ENCODE measurements around the gene TTC7B.

The TTC7B gene

DNA sequence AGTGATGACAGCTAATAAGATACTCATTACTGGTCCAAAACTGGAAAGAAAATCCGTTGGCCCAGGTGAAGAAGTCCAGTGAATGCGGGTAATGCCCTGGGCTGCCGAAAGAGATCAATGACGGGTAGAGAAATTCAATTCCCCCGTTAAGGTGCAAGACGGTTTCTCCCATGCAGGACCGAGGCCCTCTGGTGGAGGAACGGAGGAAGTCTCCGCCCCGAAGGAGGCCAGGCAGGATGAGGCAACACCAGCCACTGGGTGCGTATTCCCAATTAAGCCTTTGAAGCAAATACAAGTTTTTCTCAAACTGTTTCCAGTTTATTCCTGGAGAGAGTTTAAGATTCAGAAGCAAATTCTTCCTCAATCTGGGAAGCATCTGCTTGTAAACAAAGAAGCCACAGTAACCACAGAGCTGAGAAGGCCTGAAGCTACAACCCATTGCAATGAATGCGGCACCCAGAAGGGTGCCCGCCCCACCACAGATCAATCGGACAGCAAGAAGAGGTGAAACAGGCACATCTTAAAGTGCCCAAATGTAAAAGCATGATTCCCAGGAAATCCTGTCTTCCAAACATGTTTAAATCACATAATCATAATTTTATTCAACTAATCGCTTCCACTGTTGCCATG, 118.5 kb downstream of the TTC7B start:
- H3K4me3 ChIP-seq (ENCODE audit: low read depth, low read length) = no peak overlapping the region
- TF ChIP-seq, protein P1, sequence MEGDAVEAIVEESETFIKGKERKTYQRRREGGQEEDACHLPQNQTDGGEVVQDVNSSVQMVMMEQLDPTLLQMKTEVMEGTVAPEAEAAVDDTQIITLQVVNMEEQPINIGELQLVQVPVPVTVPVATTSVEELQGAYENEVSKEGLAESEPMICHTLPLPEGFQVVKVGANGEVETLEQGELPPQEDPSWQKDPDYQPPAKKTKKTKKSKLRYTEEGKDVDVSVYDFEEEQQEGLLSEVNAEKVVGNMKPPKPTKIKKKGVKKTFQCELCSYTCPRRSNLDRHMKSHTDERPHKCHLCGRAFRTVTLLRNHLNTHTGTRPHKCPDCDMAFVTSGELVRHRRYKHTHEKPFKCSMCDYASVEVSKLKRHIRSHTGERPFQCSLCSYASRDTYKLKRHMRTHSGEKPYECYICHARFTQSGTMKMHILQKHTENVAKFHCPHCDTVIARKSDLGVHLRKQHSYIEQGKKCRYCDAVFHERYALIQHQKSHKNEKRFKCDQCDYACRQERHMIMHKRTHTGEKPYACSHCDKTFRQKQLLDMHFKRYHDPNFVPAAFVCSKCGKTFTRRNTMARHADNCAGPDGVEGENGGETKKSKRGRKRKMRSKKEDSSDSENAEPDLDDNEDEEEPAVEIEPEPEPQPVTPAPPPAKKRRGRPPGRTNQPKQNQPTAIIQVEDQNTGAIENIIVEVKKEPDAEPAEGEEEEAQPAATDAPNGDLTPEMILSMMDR (IDR thresholded peaks at IDR 0.05; ENCODE audit: borderline replicate concordance, insufficient read depth, low read depth, low read length) = peak; percentile 94

DNA sequence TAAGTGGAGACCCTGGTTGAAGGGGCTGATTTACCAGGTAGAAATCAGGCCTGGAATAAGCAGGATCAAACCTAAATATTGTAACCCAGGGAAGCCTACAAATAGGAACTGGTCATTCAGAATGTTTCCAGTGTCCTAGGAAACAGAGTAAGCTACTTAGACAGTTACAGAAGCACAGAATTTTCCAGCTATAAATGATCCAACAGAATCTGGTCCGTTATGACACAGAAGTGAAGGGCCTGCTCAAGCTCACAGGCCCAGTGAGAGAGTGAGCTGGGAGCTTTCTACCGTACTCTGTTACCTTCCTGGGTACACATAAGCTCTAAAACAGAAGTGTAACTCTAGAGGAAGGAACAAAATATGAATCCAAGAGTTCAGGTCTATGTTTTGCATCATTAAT, 119.1 kb downstream of the TTC7B start:
- TF ChIP-seq, protein P1 (IDR thresholded peaks at IDR 0.05; ENCODE audit: borderline replicate concordance, insufficient read depth, low read depth, low read length) = no peak
- H3K4me3 ChIP-seq (ENCODE audit: low read depth, low read length) = no peak overlapping the region

DNA sequence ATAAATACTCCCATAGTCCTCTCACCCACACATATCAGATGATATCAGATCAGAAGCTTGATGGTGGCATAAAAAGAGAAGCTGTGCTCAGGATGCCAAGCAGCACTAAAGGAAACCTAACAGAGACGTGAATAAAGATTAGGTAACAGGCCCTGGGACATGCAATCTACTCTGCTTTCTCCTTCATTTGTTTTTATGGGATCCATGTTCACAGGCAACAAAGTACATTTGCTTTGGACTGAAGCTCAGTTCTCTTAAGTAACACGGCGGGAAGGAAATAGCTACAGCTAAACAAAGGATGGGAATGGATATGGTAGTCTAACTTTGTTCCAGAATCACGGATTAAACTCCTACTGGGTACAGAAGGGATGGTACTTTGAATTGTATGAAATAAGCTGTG, 119.5 kb downstream of the TTC7B start:
- TF ChIP-seq, protein P1 (IDR thresholded peaks at IDR 0.05; ENCODE audit: borderline replicate concordance, insufficient read depth, low read depth, low read length) = no peak
- no peak overlapping the region for H3K4me3 ChIP-seq (ENCODE audit: low read depth, low read length)

GRCh38 chr14:90695997-90696660, 120.1 kb downstream of the TTC7B start:
- TF ChIP-seq, protein P1 (IDR thresholded peaks at IDR 0.05; ENCODE audit: borderline replicate concordance, insufficient read depth, low read depth, low read length) = no peak
- no peak overlapping the region for H3K4me3 ChIP-seq (ENCODE audit: low read depth, low read length)

- TF ChIP-seq, protein P1 (IDR thresholded peaks at IDR 0.05; ENCODE audit: borderline replicate concordance, insufficient read depth, low read depth, low read length) = no peak
Observed at GRCh38 chr14:90693413-90693812, 122.8 kb downstream of the TTC7B start.

DNA sequence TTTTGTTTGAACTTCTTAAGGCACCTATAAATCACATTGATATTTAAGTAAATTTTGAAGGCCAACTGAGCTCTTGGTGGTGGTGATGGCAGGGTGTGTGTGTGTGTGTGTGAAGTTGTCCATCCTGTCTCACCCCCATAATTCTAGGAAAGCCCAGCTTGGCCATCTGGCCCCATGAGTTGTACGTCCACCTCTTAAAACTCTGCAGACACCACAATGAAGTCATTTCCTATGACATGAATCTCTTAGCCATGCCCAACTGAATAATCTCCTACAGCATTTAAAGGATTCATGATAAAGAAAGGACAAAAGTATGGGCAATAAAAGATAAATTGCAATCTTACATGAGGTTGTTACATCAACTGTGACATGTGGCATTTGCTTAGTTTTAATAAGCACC, 123.4 kb downstream of the TTC7B start:
- TF ChIP-seq, protein P1 (IDR thresholded peaks at IDR 0.05; ENCODE audit: borderline replicate concordance, insufficient read depth, low read depth, low read length) = no peak
- no peak overlapping the region for H3K4me3 ChIP-seq (ENCODE audit: low read depth, low read length)

More at GRCh38 chr14:90693413-90693812, 122.8 kb downstream of the TTC7B start:
- H3K4me3 ChIP-seq (ENCODE audit: low read depth, low read length) = no peak overlapping the region

GRCh38 chr14:90692061-90692460, 124.2 kb downstream of the TTC7B start:
- H3K4me3 ChIP-seq (ENCODE audit: low read depth, low read length) = no peak overlapping the region
- TF ChIP-seq, protein P1 (IDR thresholded peaks at IDR 0.05; ENCODE audit: borderline replicate concordance, insufficient read depth, low read depth, low read length) = no peak
